Measurements from ENCODE around the gene SOBP.

SOBP gene

DNA sequence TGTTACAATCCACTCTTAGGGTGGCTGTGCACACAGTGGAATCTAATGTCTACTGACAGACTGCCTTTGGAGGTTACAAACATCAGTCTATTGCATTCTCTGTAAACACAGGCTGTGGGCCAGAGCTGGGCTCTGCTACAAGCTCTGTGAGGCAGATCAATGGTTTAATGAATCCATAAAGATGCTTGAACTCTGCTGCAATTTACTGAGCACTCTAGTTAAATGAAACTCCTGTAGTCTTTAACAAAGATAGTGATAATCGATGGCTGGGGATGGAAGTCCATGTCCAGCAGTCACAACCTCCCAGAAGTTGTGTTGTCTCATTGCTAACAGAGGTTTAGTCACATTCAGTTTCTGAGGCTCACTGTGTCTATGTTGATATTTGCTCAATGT lies 50.5 kb downstream of the SOBP start:
- TF ChIP-seq CTCF (conservative IDR thresholded peaks at IDR 0.05; ENCODE audit: control insufficient read depth, insufficient read depth, low read depth, low read length), result no peak
- H3K4me3 ChIP-seq (ENCODE audit: control insufficient read depth, low read depth, low read length), result no peak overlapping the region
- no peak for DNase-seq (ENCODE audit: low read depth)

- no peak overlapping the region for H3K4me3 ChIP-seq (ENCODE audit: control insufficient read depth, low read depth, low read length)
- TF ChIP-seq CTCF (conservative IDR thresholded peaks at IDR 0.05; ENCODE audit: control insufficient read depth, insufficient read depth, low read depth, low read length), result no peak
- DNase-seq (ENCODE audit: low read depth), result no peak
Observed at GRCh38 chr6:107542192-107542668, 52.3 kb downstream of the SOBP start.

DNA sequence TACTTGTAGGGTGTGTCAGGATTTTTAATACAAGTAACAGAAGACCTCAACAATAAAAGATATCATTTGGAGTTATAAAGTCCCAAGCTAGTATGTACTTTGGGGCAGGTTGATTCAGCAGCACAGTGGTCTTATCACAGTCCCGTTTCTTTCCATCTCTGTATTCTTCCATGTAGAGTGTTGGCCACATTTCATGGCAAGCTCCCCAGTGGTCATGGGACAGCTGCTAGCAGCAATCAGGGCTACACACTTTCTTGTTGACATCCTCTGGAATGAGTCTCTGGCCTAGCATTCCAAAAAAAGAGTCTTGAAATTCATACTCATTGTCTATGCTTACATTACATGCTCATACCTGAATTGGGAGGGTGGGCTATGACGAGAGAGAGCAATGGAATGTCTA lies 53.2 kb downstream of the SOBP start:
- H3K4me3 ChIP-seq (ENCODE audit: control insufficient read depth, low read depth, low read length), result no peak overlapping the region
- DNase-seq (ENCODE audit: low read depth), result no peak
- TF ChIP-seq CTCF (conservative IDR thresholded peaks at IDR 0.05; ENCODE audit: control insufficient read depth, insufficient read depth, low read depth, low read length), result no peak

GRCh38 chr6:107543567-107543966 lies 53.6 kb downstream of the SOBP start:
- H3K4me3 ChIP-seq (ENCODE audit: control insufficient read depth, low read depth, low read length), result no peak overlapping the region
- TF ChIP-seq CTCF (conservative IDR thresholded peaks at IDR 0.05; ENCODE audit: control insufficient read depth, insufficient read depth, low read depth, low read length), result no peak
- DNase-seq (ENCODE audit: low read depth), result no peak

GRCh38 chr6:107545763-107546162 lies 55.8 kb downstream of the SOBP start:
- no peak for DNase-seq (ENCODE audit: low read depth)
- H3K4me3 ChIP-seq (ENCODE audit: control insufficient read depth, low read depth, low read length), result no peak overlapping the region
- no peak for TF ChIP-seq CTCF (conservative IDR thresholded peaks at IDR 0.05; ENCODE audit: control insufficient read depth, insufficient read depth, low read depth, low read length)

DNA sequence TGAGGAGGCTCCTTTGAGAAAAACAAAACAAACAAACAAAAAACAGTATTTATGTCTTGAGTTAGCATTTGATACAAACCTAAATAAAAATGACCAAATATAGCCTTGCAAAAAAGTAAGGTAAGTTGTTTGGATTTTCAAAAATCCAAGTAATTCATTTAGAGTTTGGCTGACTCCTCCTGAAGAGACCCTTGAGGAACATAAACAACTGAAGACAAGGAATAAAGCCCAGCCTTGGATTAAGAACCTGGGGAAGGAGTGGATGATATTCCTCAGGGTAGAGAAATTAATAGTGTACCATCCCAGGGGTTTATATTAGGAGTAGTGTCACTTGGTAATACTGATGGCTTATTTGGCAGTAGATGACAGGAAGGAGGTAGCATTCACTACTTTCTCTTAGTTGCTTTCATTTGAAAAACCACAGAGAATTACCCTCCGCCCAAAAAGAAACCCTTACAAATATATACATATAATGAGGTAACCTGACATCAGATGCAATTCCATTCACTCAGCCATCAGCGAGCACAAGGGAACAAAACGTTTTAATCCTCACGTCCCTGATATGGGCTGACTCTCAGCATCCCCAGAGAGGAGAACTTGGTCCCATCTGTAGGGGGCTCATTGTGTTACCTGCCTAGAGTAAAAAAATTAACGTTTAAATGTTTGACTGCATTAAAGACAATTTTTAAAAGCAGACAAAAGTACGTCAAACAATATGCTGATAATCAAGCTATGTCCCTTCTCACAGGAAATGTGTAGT lies 57.0 kb downstream of the SOBP start:
- TF ChIP-seq CTCF (conservative IDR thresholded peaks at IDR 0.05; ENCODE audit: control insufficient read depth, insufficient read depth, low read depth, low read length), result no peak
- no peak overlapping the region for H3K4me3 ChIP-seq (ENCODE audit: control insufficient read depth, low read depth, low read length)

More for the DNA sequence above, 57.0 kb downstream of the SOBP start:
- no peak for DNase-seq (ENCODE audit: low read depth)
